AG10803 (cell line): ENCODE data around the gene TMEM45B.
A peak's percentile ranks its signal among the peaks of the same experiment; 100 is the strongest.
"Not testable (repeated sequence)": the region's sequence is repeated elsewhere in the genome, so short reads cannot be mapped to it uniquely, and the experiment has no call there.

Source experiments
- DNase-seq: peaks from one replicate; pipeline ENCODE4 v3.0.0; 2010; ENCODE audit warnings: low read depth
- H3K4me3 ChIP-seq: 2 replicates; pipeline ENCODE4 v1.5.1; 2011; ENCODE audit warnings: mild to moderate bottlenecking, low read length, control low read depth
- CTCF ChIP-seq: conservative IDR thresholded peaks from 2 replicates; pipeline ENCODE4 v1.5.1; 2011; ENCODE audit warnings: mild to moderate bottlenecking, low read length, control low read depth, inconsistent platforms

The TMEM45B gene

GRCh38 chr11:129813231-129813791 lies 2.3 kb upstream of the TMEM45B start:
- no peak for TF ChIP-seq CTCF
- no peak for DNase-seq
- H3K4me3 ChIP-seq: no peak overlapping the region

GRCh38 chr11:129814244-129815014 lies 1.2 kb upstream of the TMEM45B start:
- no peak for DNase-seq
- no peak for TF ChIP-seq CTCF
- no peak overlapping the region for H3K4me3 ChIP-seq

GRCh38 chr11:129817534-129818051 lies 1.9 kb downstream of the TMEM45B start:
- no peak for TF ChIP-seq CTCF
- H3K4me3 ChIP-seq: no peak overlapping the region
- DNase-seq: no peak

- DNase-seq, H3K4me3 ChIP-seq: not testable (repeated sequence)
Measured at GRCh38 chr11:129818236-129818635, 2.6 kb downstream of the TMEM45B start.

GRCh38 chr11:129819237-129819636 lies 3.6 kb downstream of the TMEM45B start:
- H3K4me3 ChIP-seq: no peak overlapping the region
- no peak for DNase-seq
- no peak for TF ChIP-seq CTCF

- not testable (repeated sequence) for DNase-seq, H3K4me3 ChIP-seq
Measured at GRCh38 chr11:129820228-129820627, 4.6 kb downstream of the TMEM45B start.

GRCh38 chr11:129823281-129823680 lies 7.6 kb downstream of the TMEM45B start:
- not testable (repeated sequence) for H3K4me3 ChIP-seq, DNase-seq

- H3K4me3 ChIP-seq, DNase-seq: not testable (repeated sequence)
Measured at GRCh38 chr11:129823799-129824198, 8.2 kb downstream of the TMEM45B start.

- peak; percentile 40 for DNase-seq
- H3K4me3 ChIP-seq: no peak overlapping the region
Measured at GRCh38 chr11:129825380-129825779, 9.7 kb downstream of the TMEM45B start.

More at GRCh38 chr11:129825380-129825779, 9.7 kb downstream of the TMEM45B start:
- TF ChIP-seq CTCF: no peak
